Measurements from ENCODE around the gene EPB41L5. TPM values are rescaled to one million over a fixed set of nuclear protein-coding genes. Genes with fewer than 3 reads are reported as not detected.

EPB41L5 gene
- total RNA-seq, 1 donor: 16.8 TPM

DNA sequence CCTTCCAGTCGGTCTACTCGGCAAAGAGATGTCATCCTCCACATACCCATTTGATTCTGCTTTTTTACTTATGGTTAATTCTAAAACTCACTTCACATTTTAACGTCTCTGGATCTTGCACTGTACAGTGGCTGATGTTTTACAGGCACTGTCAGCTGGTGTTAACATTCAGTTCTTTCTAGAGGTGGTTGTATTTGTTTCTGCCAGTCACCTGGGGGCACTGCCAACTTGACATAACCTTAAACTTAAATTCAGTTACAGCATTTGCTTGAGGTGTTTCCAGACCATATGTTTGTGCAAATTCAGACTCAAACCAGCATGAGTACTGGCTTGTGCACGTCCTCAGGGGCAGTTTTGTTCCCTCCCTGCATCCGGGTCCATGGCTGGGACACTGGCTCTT lies 215.6 kb downstream of the EPB41L5 start:
- DNase-seq (ENCODE audit: low read depth): no peak
- no peak overlapping the region for H3K4me3 ChIP-seq (ENCODE audit: low read depth, low read length)
- no peak for TF ChIP-seq CTCF (IDR thresholded peaks at IDR 0.05; ENCODE audit: insufficient read depth, low read length)

Small RNA genes within 50 kb of the gene (small RNA-seq; reads per million reads assigned to genes)
- not detected for gene MTND4LP14
- gene RF00019: not detected

Other genes starting within 250 kb of the EPB41L5 start
- 29.6 and 41.7 TPM in 2 replicates for gene TMEM185B, start 210.3 kb downstream of the EPB41L5 start, total RNA-seq (ENCODE audit: low replicate concordance)
- gene RALB, start 239.8 kb downstream of the EPB41L5 start, total RNA-seq (ENCODE audit: low replicate concordance): 29.7 and 73.7 TPM in 2 replicates